K562 (cell line): ENCODE data around the gene WNT7B. TPM values are rescaled to one million over a fixed set of nuclear protein-coding genes. Genes with fewer than 3 reads are reported as not detected.
A peak's percentile ranks its signal among the peaks of the same experiment; 100 is the strongest.

Experiments used
- ARID2 ChIP-seq: fragments of 450-650 bp; IDR thresholded peaks from 2 replicates; pipeline ENCODE4 v1.6.1; 2017; ENCODE audit warnings: antibody characterized with exemption, mild to moderate bottlenecking
- CTCF ChIP-seq, 3 experiments: IDR thresholded peaks in 2 of 3; conservative IDR thresholded peaks in 1 of 3; 2 replicates each; pipeline ENCODE4 v1.5.1; 2011 to 2012; ENCODE audit warnings: low read length in 3 of 3, mild to moderate bottlenecking in 3 of 3, control low read depth in 2 of 3, improper control_type of control experiment in 1 of 3, inconsistent platforms in 1 of 3, low read depth in 1 of 3, mixed read lengths in 1 of 3, moderate library complexity in 1 of 3; ENCODE audit not compliant: insufficient read depth in 2 of 3
- DEAF1 ChIP-seq: fragments of 450-650 bp; formaldehyde crosslinking; IDR thresholded peaks from 2 replicates; pipeline ENCODE4 v1.4.0; 2020; ENCODE audit warnings: mild to moderate bottlenecking, moderate library complexity
- TFAP4 ChIP-seq: sonication (generic); formaldehyde crosslinking; IDR thresholded peaks from 2 replicates; pipeline ENCODE4 v1.8.0; 2022; ENCODE audit warnings: missing genetic modification reagents, mild to moderate bottlenecking, moderate library complexity, borderline replicate concordance
- polyA plus RNA-seq, 8 experiments: library from polyadenylated mRNA; depleted of rRNA in 4 of 8; stranded (reverse) in 5 of 8; unstranded in 3 of 8; fragments of >200 nt; fragmentation: Nextera tagmentation in 2 of 8; fragmentation: Illumina TruSeq in 1 of 8; extraction: Ambion mirVana in 2 of 8; extraction: Trizol in 1 of 8; gene quantifications; 2 replicates each; pipeline versions ENCODE4 v1.2.1 to v1.2.3, GENCODE V29; 2011 to 2014; ENCODE audit warnings: inconsistent platforms in 1 of 8, missing spikeins in 1 of 8
- total RNA-seq, 7 experiments: library from RNA; depleted of rRNA in 6 of 7; stranded (reverse); fragments of >200 nt in 6 of 7; fragmentation: Illumina TruSeq in 2 of 7; extraction: Trizol in 2 of 7; gene quantifications; 2 replicates each; pipeline versions ENCODE4 v1.2.1 to v1.2.3, GENCODE V29; 2011 to 2021; ENCODE audit warnings: low replicate concordance in 1 of 7

Gene WNT7B
- total and polyA plus RNA-seq, 9 of the 15 experiments (the other 6 are each of a cell fraction or from before 2014, with no cell fraction given), result not detected

GRCh38 chr22:45994491-45995404, 17.8 kb upstream of the WNT7B start (continued):
- TF ChIP-seq TFAP4 (peak; percentile 19; the same call in 1 of the 2 replicates), CTCF (IDR thresholded peaks at IDR 0.05 in 2 of 3, conservative IDR thresholded peaks at IDR 0.05 in 1 of 3; ENCODE audit: insufficient read depth in 2 of 3, low read depth in 1 of 3, low read length in 3 of 3) (peak; percentile 79 to 89 (median 86)), DEAF1 (CRISPR knock-in tag) (0 out of 2 replicates have a peak, but pooled peaks have one; percentile 17), ARID2 (peak; percentile 45; the same call in 1 of the 2 replicates)
- TF ChIP-seq, all 486 proteins: peak for 11
